WI38 (cell line): Measurements from ENCODE around the gene LRRC71.

ENCODE experiments used
- H3K4me3 ChIP-seq: 2 replicates; pipeline ENCODE4 v1.5.1; 2011; ENCODE audit warnings: low read depth, mild to moderate bottlenecking, control low read depth, low read length
- TF ChIP-seq, protein P1 (sequence below): IDR thresholded peaks from 2 replicates; pipeline ENCODE4 v1.5.1; 2012; ENCODE audit warnings: low read depth, mild to moderate bottlenecking, control low read depth, low read length

The LRRC71 gene

DNA sequence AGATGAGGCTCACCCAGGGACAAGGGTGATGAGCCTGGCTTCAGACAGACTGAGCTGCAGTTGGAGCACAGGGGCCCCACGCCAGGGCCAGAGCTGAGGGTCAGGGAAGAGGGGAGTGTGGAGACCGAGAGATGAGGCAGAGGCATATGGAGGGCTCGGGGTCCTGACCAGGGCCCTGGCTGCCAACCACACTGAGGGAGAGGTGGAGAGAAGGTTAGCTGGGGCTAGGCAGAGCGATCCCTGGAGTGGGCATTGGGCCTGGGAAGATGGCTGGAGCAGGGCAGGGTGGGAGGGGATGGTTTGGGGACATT lies 18.9 kb upstream of the LRRC71 start:
- H3K4me3 ChIP-seq = no peak overlapping the region
- TF ChIP-seq, protein P1, sequence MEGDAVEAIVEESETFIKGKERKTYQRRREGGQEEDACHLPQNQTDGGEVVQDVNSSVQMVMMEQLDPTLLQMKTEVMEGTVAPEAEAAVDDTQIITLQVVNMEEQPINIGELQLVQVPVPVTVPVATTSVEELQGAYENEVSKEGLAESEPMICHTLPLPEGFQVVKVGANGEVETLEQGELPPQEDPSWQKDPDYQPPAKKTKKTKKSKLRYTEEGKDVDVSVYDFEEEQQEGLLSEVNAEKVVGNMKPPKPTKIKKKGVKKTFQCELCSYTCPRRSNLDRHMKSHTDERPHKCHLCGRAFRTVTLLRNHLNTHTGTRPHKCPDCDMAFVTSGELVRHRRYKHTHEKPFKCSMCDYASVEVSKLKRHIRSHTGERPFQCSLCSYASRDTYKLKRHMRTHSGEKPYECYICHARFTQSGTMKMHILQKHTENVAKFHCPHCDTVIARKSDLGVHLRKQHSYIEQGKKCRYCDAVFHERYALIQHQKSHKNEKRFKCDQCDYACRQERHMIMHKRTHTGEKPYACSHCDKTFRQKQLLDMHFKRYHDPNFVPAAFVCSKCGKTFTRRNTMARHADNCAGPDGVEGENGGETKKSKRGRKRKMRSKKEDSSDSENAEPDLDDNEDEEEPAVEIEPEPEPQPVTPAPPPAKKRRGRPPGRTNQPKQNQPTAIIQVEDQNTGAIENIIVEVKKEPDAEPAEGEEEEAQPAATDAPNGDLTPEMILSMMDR = no peak

DNA sequence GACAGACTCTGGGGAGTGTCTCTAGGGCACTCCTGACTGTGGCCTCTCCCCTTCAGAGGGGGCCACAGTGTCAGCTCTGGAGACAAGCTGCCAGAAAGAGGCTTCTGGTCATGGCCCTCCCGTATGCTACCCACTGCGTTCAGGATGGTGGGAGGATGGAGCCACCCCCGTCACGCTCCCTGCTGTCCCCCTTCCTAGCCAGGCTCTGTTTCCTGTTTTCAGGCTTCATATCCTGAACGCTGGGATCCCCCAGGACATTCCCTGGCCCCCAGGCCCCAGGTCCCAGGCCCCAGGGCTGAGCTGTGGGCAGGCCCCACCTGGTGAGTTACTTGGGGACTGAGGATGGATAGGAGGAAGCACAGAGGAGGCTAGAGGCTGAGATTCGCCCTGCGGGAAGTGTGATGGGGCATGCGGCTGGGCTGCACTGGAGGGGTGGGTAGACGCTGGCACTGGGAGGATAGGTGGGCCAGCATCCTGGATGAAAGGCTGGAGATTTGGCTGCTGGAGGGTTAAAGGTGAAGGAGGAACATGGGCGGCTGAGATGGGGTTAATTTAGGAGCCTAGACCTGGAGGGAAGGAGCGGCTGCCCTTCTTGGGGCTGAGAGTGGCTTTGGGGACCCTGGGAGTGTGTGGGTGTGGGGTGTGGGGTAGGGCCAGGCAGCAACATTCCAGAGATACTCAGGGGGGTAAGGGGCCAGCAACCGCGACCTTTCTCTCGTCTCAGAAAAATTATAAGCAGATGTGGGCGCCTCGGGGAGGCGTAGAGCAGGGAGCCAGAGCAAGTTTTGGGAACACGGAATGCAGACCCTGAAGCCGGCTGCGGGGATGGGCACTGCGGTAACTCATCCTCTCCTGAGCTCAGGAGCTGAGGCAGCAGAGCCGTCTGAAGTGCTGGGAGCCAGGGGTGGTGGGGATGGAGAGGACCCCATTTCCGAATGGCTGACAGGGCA lies 18.2 kb upstream of the LRRC71 start:
- no peak overlapping the region for H3K4me3 ChIP-seq
- TF ChIP-seq, protein P1 = no peak

DNA sequence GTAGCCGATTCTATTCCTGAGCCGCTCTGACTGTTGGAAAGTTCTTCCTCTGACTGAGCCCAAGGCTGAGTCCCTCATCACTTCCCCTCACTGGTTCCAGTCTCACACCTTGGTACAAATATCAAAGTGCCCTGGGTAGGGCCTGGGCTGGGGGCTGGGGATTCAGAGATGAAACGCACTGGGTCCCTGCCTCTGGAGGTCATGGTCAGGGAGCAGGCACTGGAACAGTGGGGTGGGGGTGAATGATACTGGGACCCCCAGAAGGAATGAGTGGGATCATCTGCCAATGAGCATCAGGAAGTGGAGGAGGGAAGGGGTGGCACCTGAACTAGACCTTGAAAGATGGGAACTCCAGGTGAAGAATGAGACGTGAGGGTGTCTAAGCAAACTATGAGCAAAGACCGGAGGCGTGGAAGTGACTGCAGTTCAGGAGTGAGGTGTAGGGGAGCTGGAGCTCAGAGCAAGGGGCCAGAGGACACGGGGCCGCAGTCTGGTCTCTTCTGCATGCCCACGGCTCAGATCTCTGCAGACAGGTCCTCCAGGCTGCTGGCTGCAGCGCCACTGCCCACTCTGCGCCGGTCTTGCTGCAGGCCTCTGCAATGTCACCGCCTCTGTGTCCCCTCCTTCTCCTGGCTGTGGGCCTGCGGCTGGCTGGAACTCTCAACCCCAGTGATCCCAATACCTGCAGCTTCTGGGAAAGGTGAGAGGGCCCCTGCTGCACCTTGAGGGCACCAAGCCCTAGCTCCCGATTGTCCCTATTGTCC lies 16.9 kb upstream of the LRRC71 start:
- TF ChIP-seq, protein P1 = no peak
- no peak overlapping the region for H3K4me3 ChIP-seq

DNA sequence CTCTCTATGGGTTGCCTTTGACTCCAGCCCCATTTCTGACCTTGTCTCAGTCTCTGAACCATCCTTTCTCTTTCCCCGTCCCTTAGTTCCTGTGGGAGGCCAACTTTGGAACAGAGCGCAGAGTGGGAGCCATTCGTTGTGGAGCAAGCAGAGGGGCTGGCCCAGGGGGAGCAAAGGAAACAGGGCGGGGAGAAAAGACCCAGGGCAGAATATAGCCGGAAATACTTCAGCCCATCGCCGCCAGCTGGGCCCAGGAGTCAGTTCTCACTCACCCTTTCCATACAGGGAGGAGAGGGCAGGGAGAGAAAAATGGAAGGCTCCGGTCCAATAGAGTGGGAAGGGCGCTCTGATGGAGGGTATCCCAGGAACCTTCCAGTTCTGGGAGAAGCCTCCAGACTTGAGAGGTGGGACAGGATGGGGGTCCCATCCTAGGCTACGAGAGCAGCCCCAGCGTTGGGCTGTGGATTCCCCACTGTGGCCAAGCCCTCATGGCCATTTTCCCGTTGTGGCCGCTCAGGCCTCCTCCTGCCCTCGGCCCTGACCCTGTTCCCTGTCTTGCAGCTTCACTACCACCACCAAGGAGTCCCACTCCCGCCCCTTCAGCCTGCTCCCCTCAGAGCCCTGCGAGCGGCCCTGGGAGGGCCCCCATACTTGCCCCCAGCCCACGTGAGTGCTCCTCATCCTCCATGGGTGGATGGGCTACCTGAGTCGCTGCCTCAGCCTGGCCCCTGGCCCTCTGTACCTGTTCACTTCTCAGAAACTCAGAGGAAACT lies 16.1 kb upstream of the LRRC71 start:
- no peak overlapping the region for H3K4me3 ChIP-seq
- TF ChIP-seq, protein P1 = no peak

DNA sequence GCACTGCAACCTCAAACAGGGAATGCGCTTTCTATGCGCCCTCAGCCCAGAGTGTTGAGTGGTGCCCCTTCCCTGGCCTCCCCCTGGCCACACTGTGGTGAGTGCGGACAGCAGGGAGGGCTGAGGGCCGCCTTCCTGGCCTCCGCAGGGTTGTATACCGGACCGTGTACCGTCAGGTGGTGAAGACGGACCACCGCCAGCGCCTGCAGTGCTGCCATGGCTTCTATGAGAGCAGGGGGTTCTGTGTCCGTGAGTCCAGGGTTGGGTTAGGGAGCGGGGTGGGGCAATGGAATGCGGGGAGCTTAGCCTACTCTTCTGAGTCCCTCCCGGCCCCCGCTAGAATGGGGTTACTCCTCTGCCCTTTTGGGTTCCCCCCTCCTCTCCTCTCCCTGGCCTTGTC lies 15.3 kb upstream of the LRRC71 start:
- TF ChIP-seq, protein P1 = no peak
- H3K4me3 ChIP-seq = no peak overlapping the region

DNA sequence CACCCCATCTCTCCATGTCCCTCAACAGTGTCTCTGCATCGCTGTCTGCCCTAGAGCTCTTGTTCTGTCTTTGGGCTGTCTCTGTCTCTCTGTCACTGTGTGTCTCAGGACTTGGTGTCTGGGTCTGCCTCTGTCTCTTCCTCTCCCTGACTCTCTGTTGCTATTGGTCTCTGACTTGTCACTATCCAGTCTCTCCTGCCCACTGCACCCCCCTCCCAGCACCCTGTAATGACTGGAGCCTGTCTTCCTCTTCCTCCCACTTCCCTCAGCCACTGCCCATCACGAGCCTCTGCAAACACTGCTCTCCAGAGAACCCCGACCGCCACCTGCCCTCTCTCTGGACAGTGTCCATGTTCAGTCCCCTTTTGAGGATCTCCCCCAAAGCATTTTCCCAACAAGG lies 14.8 kb upstream of the LRRC71 start:
- TF ChIP-seq, protein P1 = no peak
- H3K4me3 ChIP-seq = no peak overlapping the region
